LNCaP clone FGC (cell line): ENCODE data around the gene MRPL55.

Experiments used
- DNase-seq: peaks from one replicate; pipeline ENCODE4 v3.0.0-alpha.2; 2011; ENCODE audit warnings: low read depth
- H3K4me3 ChIP-seq: 2 replicates; pipeline ENCODE4 v1.5.1; 2011; ENCODE audit warnings: mild to moderate bottlenecking, low read depth, low read length, control low read depth
- CTCF ChIP-seq: IDR thresholded peaks from 2 replicates; pipeline ENCODE4 v1.5.1; 2012; ENCODE audit warnings: mild to moderate bottlenecking; ENCODE audit not compliant: control insufficient read depth, insufficient read depth; ENCODE audit errors: extremely low read depth

MRPL55 gene

GRCh38 chr1:228084325-228084724 is 24.8 kb downstream of the MRPL55 start:
- DNase-seq = no peak

GRCh38 chr1:228083871-228084278 is 25.2 kb downstream of the MRPL55 start:
- H3K4me3 ChIP-seq = peak overlapping the region; percentile 97
- no peak for DNase-seq
- no peak for TF ChIP-seq CTCF

More at GRCh38 chr1:228084325-228084724, 24.8 kb downstream of the MRPL55 start:
- peak overlapping the region; percentile 97 for H3K4me3 ChIP-seq
- TF ChIP-seq CTCF = no peak

GRCh38 chr1:228082918-228083870 is 25.9 kb downstream of the MRPL55 start:
- H3K4me3 ChIP-seq = peak overlapping the region; percentile 97
- no peak for DNase-seq
- no peak for TF ChIP-seq CTCF

GRCh38 chr1:228082214-228082917 is 26.7 kb downstream of the MRPL55 start, which contains the start of gene ARF1:
TSS of gene ARF1 (plus strand) at chr1:228082708. CDS start at chr1:228097115, 14,407 bp downstream.
- peak; percentile 59 for DNase-seq
- no peak for TF ChIP-seq CTCF
- peak within 1 kb of the TSS; percentile 97 for H3K4me3 ChIP-seq

- H3K4me3 ChIP-seq = peak overlapping the region; percentile 97
- no peak for DNase-seq
- TF ChIP-seq CTCF = no peak
Measured at GRCh38 chr1:228081578-228082213, 27.4 kb downstream of the MRPL55 start.

- peak overlapping the region; percentile 97 for H3K4me3 ChIP-seq
- no peak for DNase-seq
- no peak for TF ChIP-seq CTCF
Measured at GRCh38 chr1:228081144-228081543, 28.0 kb downstream of the MRPL55 start.
